GM19397 (cell line): Measurements from ENCODE around the gene MRPL20.
"Not testable (repeated sequence)": the region's sequence is repeated elsewhere in the genome, so short reads cannot be mapped to it uniquely, and the experiment has no call there.

Experiments used
- ATAC-seq: cut with Tn5 transposase; IDR thresholded peaks from one replicate; pipeline ENCODE4 v1.9.1; 2021; ENCODE audit warnings: mild to moderate bottlenecking, moderate library complexity; ENCODE audit not compliant: unreplicated experiment

Gene MRPL20

DNA sequence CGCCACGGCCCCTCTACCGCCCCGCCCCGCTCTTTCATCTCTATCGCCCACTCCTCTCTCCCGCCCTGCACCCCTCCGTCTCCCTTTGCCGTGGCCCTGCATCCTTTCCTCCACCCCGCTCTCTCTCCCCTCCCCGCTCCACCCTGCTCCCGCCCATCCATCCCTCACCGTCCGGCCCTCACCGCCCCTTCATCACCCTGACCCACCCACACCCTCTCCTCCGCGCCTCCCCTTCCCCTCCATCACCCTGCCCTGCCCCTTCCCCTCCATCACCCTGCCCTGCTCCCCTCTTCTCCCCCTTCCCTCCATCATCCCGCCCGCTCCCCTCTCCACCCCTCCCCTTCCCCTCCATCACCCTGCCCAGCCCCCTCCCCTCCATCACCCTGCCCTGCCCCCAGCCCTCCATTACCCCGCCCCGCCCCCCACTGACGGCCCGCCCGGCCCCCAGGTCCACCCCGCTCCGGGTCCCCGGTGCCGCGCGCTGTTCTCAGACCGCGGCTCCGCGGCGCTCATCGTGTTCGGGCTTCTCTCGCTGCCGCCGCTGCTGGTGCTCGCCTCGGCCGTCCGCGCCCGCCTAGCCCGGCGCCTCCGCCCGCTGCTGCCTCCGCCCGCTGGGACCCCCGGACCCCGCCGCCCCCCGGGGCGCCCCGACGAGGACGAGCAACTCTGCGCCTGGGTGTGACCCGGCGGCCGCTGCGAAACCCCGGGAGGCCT lies 20.2 kb upstream of the MRPL20 start:
- no peak for ATAC-seq

DNA sequence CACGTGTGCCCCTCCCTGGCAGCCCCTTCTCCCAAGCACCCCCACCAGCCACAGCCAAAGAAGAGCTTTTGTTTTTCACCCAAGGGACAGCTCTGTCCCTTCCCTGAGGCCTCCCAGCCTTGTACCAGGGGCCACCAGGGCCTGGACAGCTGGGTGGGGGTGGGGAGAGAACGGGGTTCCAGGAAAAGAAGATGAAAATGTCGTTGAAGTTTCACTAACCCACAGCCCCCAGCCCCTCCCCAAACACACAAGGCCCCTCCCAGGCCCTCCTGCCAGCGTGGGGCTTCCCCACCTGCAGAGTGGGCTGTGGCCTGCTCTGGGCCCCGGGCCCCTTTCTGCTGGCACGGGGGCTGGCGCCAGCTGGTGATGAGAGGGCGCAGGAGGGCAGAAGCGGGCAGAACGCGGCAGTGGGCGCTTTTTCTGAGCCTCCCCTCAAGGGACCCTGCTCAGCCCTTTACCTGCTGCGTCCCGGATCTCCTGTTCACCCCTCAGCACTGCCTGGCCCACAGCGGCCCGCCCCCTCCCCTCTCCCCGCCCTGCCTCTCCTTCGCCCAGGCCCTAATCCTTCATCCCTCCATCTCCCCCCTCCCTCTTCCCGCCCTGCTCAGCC lies 19.5 kb upstream of the MRPL20 start:
- ATAC-seq = no peak

DNA sequence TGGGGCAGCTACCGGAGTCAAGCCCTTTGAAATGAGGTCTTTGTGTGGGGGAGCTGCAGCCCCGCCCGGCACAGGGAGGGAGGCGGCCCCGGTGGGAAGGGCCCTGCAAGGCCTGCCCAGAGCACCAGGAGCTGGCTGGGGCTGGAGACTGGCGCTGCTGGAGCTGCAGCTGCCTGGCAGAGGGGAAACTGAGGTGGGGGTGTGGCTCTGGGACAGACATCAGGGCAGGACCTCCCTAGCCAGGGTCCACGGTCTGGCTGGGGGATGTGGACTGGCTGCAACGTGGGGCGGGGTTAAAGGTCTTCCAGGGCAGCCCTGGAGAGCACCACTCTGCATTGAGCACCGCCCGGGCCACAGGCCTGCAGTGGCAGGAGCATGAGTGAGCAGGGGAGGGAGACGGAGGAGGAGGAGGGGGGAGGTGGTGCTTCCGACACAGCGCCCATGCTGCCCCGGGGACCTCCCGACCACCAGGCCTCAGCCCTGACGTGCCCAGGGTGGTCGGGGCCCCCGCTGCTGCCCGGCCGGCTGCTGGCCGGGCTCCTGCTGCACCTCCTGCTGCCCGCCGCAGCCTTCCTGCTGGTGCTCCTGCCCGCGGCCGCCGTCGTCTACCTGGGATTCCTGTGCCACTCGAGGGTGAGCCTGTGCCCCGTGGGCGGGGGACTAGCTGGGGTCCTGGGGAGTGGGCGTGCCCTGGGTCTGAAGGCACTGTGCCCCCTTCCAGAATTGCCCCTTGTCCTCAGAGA lies 18.8 kb upstream of the MRPL20 start:
- no peak for ATAC-seq

DNA sequence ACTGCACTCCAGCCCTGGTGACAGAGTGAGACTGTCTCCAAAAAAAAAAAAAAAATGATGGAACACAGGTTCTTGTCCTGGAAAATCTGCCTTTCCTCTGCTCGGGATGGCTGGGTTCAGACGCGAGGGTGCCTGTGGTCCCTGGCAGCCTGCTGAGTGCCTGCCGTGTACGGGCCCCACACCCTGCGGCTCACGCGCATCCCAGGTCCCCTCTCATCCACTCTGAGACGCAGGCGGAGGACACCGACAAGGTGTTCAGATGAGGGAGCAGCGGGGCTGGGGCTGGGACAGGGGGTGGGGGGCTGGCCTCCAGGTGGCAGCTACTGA lies 18.3 kb upstream of the MRPL20 start:
- no peak for ATAC-seq

DNA sequence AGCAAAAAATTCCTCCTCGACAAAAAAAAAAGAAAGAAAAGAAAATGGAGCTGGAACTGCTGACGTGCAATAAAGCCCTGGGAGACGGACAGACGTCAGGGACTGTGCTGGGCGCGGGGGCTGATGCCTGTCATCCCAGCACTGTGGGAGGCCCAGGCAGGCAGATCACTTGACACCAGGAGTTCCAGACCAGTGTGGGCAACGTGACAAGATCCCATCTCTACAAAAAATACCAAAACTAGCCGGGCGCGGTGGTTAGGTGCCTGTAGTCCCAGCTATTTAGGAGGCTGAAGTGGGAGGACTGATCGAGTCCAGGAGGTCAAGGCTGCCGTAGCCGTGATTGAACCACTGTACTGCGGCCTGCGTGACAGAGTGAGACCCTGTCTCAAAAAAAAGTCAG lies 17.6 kb upstream of the MRPL20 start:
- ATAC-seq = no peak

DNA sequence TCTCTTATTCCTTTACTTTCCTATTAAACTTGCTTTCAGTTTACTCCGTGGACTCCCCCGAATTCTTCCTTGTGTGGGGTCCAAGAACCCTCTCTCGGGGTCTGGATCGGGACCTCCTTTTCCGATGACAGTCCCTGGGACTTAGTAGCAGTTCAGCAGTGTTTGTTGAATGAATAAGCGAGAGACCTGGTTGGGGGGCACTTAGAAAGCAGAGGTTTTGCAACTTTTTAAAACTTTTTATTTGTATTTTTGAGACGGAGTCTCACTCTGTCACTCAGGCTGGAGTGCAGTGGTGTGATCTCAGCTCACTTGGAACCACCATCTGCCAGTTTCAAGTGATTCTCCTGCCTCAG lies 16.1 kb upstream of the MRPL20 start:
- no peak for ATAC-seq

DNA sequence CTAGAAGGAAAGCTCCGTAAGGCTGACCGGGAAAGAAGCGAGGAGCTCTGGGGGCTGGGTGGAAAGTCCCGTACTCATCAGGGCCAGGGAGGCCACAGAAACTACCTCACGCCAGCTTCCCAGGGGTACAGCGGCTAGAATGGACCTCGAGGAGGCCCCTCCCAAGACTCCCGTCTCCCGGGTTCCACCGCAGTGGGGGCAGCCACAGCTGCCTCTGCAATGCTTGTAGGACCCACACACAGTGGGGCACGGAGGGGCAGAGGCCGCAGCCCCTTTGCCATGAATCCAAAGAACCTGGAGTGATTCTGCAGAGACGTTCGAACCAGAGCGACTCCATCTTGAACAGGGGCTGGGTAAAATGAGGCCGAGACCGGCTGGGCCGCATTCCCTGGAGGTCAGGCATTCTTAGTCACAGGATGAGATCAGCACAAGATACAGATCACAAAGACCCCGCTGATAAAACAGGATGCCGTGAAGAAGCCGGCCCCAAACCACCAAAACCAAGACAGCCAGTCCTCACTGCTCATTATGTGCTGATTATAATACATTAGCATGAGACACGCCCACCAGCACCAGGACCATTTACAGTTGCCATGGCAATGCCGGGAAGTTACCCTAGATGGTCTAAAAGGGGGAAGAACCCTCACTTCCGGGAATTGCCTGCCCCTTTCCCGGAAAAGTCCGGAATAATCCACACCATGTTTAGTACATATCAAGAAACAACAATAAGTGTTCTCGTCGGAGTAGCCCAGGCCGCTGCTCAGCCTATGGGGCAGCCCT lies 15.6 kb upstream of the MRPL20 start:
- no peak for ATAC-seq

DNA sequence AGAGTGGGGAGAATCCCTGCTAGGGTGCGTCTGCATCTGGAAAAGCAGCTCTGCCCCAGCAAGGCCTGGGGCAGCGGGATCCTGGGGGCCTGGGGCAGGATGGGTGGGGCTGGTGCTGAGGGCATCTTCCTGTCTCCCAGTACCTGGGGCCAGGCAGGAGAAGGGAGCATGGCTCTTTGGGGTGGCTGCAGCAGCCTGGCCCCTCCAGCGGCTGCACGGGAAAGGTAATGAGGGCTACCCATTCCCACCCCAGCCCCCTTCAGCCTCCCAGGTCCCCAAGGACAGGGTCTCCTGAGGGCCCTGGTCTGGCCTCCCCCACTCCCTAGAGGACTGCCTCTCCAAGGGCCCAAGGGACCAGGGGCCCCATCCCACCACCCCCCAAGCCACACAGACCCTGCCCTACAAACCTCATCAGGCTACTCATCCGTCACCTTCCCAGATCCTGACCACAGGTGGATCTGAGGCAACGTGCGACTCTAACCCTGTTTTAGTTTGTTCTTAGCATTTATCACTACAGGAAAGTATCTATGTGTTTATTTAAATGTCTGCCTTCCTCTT lies 14.9 kb upstream of the MRPL20 start:
- no peak for ATAC-seq

DNA sequence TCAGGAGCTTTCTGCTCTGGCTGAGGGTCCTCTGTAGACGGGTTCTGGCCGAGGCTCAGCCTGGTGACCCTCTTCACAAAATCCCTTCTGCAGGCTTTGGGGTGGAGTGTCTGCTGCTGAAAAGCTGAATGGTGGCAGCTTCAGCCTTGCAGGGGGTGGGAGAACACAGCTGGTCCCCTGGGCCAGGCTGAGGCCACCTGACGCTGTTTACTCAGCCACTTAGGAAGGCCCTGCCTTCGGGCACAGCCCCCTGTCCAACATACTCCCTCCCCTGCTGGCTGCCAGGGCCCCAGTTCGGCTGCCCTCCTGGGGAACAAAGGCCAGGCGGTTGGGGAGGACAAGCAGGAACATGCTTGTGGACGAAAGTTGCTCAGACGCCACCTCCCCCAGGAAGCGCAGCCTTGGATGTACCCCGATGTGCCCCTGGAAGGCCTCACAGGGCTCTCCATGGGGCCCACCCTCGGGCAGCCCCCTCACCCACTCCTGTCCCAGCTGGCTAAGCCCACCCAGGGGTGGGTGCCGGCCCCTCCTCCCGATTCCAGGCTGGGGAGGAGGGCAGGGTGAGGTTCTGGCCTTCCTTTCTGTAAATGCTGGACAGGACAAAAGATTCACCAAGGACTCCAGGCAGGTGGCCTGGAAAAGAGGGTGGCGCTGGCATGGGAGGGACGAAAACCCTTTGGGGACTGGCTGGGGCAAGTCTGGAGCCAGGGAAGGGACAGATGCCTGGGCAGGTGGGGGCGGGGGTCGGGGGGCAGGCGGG lies 14.2 kb upstream of the MRPL20 start, which contains the start of gene ANKRD65:
Gene ANKRD65, minus strand, starts transcription at position 130 of the 760 bp plus-strand sequence. CDS start 271 bp downstream, outside the sequence.
- no peak for ATAC-seq

DNA sequence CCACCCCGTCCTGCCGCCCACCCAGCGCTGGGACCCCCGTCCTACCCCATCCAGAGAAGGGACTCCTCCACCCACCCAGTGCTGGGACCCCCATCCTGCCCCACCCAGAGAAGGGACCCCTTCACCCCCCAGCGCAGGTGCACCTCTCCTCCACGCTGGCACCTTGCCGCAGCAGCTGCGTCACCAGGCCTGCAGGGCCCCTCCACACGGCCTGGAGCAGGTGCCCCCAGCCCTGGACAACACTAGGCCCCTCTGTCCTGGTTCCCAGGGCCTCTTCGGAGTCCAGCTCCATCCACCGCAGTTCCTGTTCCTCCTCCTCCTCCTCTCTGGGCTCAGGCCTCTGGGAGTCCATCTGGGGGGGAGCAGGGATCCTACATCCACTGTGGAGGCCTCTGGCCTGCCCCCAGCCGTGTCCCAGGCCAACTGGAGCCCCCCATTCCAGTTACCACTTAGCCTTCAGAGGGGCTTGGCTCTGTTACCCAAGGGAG lies 13.6 kb upstream of the MRPL20 start:
- ATAC-seq = no peak

DNA sequence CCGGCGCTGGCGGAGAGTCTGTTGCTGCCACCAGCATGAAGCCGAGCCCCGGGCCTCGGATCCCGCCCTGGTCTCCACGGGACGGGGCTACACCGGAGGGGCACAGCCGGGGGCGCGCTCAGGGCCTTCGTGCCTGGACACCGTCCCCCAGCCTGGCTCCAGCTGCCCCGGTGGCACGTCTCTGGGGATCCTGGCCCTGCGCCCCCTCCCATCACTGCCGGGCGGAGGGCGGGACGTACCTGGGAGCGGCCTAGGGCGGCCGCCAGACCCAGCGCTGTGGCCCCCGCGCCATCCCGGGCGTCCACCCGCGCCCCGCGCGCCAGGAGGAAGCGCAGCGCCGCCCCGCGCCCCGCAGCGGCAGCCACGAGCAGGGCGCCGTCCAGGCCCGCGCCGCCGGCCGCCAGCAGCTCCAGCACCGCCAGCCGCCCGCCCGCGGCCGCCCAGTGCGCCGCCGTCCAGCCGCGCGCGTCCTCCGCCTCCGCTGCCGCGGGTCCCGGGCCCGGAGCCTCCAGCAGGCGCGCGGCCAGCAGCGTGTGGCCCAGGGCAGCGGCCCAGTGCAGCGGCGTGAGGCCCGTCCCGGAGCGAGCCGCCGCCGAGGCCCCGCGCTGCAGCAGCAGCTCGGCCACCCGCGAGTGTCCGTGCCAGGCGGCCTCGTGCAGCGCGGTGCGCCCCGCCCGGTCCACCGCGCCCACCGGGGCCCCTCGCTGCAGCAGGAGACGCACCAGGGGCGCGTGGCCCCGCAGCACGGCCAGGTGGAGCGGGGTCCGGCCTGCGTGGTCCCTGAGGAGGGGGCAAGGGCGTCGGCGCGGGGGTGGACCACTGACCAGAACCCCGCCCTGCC lies 12.9 kb upstream of the MRPL20 start:
- no peak for ATAC-seq

DNA sequence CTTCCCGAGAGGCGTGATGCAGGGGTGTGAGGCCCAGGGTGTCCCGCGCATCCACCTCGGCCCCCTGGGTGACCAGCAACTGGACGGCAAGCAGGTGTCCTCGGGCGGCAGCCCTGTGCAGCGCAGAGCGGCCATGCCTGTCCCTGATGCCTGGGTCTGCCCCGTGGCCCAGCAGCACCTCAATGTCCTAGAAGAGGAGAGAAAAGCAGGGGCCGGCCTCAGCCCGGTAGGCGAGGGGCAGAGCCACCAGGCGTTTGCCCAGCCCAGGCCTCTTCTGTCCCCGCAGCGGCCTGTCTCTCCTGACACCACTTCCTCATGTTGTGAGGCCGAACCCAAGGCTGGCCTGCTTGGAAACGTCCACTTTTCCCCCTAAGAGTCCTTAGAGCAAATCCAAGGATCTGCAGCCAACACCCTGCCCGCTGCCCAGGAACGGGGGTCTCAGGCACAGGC lies 12.3 kb upstream of the MRPL20 start:
- ATAC-seq = no peak

DNA sequence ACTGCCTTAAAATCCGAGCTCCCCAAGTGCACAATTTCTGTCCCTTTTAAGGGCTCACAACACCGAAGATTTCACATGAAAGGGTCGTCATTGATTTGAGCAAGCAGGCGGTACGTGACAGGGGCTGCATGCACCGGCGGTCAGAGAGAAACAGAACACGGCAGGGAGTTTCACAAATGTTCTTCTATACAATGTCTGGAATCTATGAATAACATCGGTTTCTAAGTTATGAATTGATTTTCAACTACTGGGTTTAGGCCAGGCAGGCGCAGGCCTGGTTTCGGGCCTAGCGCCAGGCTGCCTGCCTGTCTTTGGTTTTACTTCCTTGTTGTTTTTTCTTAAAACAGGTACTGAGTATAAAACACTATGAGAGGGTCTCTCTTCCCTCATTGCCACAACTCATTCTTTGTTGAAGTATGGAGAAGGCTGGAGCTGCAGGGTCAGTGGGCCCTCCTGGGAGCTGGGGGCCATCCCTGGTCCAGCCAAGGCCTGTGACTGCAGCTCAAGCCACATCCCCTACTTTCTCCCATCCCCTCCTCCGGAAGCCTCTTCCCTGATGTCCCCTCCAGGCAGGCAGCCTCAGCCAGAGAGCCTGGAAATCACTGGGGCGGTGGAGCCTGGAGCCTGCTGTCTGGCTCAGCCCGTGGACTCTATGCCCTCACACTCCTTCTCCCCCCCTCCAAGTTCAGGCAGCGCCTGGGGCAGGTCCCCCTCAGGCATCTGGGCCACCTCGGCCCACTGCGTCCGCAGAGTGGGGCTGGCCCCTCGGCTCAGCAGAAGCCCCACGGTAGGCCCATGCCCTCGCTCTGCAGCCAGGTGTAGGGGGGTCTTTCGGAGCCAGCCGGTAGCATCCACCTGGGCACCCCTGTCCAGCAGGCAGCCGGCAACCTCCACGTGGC lies 11.6 kb upstream of the MRPL20 start:
- ATAC-seq = no peak

DNA sequence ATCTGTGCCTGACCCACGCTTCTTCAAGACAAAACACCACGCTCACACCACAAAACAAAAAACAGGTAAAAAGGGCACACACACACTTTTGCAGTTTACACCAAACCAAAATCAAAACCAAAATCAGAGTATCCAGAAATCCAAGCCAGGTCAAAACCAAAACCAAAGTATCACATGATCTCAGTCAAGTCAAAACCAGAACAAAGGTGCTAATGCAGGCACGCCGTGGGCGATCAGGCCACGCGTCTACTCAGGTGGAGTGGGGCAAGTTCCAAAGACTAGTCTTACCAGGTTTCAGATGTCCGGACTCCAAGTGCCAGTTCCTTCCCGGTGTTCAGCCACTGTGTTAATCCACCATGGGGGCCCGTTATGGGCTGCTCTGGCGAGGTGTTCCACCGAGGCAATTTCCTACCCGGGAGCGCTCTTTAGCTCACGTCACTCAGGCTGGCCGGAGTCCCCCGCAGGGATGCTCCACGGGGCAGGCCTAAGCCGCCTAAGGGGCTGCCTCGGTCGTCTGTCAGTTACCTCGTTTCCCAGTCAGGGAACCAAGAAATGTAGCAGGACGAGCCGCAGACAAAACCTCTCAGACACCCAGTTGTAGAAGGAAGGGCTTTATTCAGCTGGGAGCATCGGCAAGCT lies 10.9 kb upstream of the MRPL20 start:
- ATAC-seq = not testable (repeated sequence)

DNA sequence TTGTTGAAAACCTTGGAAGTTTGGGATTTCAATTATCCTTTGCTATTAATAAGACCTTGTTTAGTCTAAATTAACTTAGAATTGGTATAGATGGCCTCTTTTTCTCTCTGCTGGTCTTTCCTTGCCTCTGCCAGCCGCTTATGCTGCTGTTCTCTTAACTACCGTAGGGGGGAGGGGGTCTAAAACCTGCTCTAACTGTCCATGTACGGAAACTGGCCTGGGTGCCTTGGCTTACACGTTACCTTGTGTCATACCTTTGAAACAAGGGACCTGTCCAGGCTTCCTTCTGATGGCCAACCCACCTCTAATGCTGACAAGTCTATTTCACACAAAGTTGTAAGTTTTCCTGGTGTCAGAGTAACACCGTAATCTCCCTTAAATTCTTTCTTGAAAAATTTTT lies 10.3 kb upstream of the MRPL20 start:
- not testable (repeated sequence) for ATAC-seq

DNA sequence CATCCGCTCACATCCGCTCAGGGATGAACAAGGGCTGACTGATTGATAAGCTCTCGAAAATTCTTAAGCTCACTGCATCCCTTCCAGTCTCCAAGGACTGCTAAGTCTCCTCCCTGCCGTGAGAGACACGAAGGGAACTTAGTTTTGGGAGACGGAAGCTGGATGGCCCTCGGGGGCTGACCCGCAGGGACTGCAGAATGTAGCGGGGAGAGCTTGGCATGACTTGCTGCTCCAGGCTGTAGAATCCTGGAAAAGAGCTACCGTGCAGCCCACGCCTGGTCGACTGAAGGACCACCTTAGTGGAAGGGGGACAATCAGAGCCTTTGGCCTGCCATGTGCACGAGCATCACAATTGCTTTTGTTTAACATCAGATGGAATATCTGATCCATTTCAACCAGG lies 8.7 kb upstream of the MRPL20 start:
- no peak for ATAC-seq

DNA sequence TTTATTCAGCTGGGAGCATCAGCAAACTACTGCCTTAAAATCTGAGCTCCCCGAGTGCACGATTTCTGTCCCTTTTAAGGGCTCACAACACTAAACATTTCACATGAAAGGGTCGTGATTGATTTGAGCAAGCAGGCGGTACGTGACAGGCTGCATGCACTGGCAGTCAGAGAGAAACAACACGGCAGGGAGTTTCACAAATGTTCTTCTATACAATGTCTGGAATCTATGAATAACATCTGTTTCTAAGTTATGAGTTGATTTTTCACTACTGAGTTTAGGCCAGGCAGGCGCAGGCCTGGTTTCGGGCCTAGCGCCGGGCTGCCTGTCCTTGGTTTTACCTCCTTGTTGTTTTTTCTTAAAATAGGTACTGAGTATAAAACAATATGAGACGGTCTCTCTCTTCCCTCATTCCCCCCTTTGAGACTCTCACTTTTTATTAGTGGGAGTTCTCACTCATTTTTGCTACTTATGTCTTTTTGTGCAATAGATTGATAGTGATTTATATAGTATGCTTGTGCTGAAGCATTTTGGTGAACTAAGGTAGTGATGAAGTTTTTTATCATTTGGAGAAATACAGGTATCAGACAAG lies 5.3 kb upstream of the MRPL20 start:
- ATAC-seq = not testable (repeated sequence)
